ENCODE results near the gene CBL.
"Not testable (repeated sequence)": the region's sequence is repeated elsewhere in the genome, so short reads cannot be mapped to it uniquely, and the experiment has no call there.

Gene CBL

GRCh38 chr11:119218141-119218878 is 12.2 kb downstream of the CBL start:
- DNase-seq = no peak

GRCh38 chr11:119222308-119222707 is 16.2 kb downstream of the CBL start:
- no peak for DNase-seq

- no peak for DNase-seq
These were observed 16.8 kb downstream of the CBL start for GRCh38 chr11:119222891-119223290.

GRCh38 chr11:119223856-119224255 is 17.7 kb downstream of the CBL start:
- DNase-seq = no peak

GRCh38 chr11:119228535-119229287 is 22.6 kb downstream of the CBL start:
- not testable (repeated sequence) for DNase-seq

GRCh38 chr11:119229288-119229672 is 23.1 kb downstream of the CBL start:
- no peak for DNase-seq

- no peak for DNase-seq
These were observed 23.6 kb downstream of the CBL start for GRCh38 chr11:119229741-119230140.

- DNase-seq = no peak
These were observed 30.4 kb downstream of the CBL start for GRCh38 chr11:119236490-119236889.

- DNase-seq = no peak
These were observed 30.8 kb downstream of the CBL start for GRCh38 chr11:119236891-119237290.

GRCh38 chr11:119237515-119237914 is 31.4 kb downstream of the CBL start:
- DNase-seq = no peak

- DNase-seq = no peak
These were observed 42.9 kb downstream of the CBL start for GRCh38 chr11:119248750-119249670.

GRCh38 chr11:119249671-119250010 is 43.5 kb downstream of the CBL start:
- DNase-seq = no peak

- DNase-seq = no peak
These were observed 45.0 kb downstream of the CBL start for GRCh38 chr11:119251114-119251513.

GRCh38 chr11:119254239-119254638 is 48.1 kb downstream of the CBL start:
- no peak for DNase-seq

- DNase-seq = no peak
These were observed 52.0 kb downstream of the CBL start for GRCh38 chr11:119258180-119258579.

GRCh38 chr11:119258983-119259382 is 52.8 kb downstream of the CBL start:
- no peak for DNase-seq

GRCh38 chr11:119262668-119263351 is 56.7 kb downstream of the CBL start:
- no peak for DNase-seq

- no peak for DNase-seq
These were observed 57.3 kb downstream of the CBL start for GRCh38 chr11:119263352-119263940.

- no peak for DNase-seq
These were observed 59.9 kb downstream of the CBL start for GRCh38 chr11:119266063-119266462.

GRCh38 chr11:119266517-119267255 is 60.5 kb downstream of the CBL start:
- no peak for DNase-seq

- no peak for DNase-seq
These were observed 61.5 kb downstream of the CBL start for GRCh38 chr11:119267645-119268044.

- no peak for DNase-seq
These were observed 67.6 kb downstream of the CBL start for GRCh38 chr11:119273721-119274120.
